AML-193 (cell line): ENCODE data around the gene ADCY1.

Experiments
- DNase-seq, 2 experiments: peaks; one replicate each; lab custom pipeline; 2025; lab: John Stamatoyannopoulos, UW

ADCY1 gene

DNA sequence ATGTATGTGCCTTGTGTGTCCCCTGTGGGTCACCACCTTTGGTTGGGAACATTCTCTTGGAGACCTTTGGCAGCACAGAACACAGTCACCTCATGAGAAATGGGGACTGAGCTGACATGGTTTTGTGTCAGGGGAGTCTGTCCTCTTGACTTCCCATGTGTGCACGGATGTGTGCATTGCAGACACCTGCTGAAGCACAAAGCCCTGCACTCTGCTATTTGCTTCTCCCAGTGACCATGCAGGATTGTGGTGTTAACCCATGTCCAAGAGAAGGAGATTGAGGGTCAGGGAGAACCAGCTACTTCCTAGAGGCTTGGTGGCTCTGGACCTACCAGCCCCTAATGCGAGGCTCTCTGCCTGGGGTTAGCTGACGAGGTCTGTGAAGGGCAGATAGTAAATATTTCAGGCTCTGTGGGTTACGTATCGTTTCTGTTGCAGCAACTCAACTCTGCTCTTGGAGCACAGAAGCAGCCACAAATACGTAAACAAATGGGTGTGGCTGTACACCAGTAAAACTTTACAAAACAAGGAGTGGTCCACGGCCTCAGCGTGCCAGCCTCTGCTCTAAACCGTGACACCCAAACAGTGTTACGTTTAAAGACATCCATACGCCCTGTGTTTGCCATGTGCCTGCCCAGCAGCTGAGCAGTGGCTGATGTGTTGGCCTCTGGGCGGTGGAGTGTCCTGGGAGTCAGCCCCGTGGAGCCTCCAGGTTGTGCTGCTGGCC, 51.7 kb downstream of the ADCY1 start:
- no peak for DNase-seq

DNA sequence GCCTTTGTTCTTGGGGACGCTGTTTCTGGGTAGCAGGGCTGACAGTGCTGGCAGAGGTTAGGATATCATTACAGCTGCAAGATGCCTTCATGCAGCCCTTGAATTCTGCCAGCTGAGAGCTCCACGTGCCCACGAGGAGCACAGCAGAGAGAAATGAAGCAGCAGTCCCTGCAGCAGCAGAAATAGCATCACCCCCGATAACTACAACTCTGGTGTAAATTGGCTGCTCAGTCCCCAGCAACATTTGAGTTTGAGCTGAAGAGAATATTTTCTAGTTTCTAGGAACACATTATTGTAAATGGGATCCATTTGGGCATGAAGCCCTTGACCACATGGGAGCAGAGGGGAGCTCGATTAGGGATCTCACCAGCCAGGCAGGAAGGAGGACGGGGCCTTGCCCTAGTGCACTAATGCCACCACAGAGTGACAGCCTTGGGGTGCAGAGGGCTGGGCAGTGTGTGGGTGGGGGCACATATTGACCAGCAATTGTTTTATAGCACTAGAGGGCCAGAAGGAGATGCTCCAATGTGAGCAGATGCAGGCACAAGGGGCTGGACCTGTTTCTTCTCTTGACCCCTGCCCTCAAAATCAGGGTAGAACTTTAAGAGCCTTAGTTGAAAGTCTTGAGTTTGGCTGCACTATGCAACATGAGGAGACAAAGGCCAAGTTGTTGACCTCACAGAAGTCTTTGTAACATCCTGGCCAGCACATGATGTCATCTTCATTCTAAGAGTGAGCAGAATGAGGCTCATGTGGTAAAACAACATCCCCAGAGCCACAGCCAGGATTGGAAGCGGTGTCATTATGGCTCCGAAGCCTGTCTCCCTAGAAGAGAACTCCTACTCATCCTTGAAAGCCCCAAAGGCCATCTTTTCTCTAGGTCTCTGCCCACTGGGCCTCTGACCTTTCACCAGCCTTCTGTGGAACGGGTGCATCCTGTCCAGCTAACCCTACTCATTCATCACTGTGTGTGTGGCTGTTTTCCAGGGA, 52.6 kb downstream of the ADCY1 start:
- no peak for DNase-seq

DNA sequence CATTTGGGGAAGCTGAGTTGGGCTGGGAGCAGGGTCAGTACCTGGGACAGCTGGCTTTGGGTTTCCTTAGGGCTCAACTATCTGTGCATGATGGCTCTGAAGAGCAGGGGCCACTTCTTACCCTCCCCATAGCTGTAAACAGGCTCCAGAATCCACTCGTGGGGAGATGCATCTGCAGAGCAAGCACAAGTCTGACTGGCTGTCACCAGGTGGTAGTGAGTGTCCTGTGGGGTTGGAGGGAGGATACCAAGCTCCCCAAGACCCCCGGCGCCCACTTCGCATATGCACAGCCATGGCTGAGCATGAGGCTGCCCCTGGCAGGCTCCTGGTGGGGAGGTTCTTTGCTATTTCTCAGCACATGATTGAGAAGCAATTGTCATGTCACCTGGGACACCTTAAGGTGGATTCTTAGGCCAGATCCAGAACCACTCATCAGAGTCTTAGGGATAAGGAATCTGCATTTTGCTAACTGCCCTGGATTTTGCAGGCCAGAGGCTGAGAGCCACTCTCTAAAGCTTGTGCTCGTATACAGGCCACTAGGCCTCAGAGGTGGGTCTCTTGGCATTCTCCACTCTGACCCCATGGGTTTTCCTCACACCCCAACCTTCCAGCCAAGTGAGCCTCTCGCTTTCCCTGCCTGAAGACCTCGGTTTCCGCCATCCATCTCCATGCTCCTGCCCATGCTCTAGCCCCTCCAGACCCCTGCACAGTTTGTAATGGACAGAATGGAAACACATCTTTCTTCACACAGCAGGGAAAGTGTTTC, 53.7 kb downstream of the ADCY1 start:
- no peak for DNase-seq

DNA sequence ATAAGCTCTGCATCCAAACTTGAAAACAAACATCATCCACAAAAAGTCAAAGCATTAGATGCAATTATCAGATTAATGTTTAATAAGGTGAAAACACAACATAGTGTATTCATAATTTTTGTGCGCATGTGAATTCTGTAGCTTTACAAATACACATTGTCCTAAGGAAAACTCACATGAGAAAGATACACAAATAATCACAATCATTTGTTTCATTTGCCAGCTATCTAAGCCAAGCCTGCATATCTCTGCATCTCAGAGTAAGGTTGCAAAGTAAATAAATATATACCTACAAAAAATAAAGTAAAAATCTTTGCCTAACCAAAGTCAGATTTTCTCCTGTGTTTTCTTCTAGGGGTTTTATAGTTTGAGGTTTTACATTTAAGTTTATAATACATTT, 57.4 kb downstream of the ADCY1 start:
- DNase-seq: no peak

DNA sequence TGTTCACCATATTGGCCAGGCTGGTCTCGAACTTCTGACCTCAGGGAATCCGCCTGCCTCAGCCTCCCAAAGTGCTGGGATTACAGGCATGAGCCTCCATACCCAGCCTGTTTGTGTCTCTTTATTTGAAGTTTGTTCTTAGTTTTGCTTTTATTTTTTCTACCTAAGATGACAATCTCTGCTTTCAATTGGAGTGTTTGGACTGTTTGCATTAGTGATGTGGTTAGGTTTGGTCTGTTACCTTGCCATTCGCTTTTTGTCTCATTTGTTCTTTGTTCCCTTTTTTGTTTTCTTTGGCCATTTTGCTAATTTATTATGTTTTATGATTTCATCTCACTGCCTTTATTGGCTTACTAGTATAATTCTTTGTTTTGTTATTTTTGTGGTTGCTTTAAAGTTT, 62.6 kb downstream of the ADCY1 start:
- no peak for DNase-seq

DNA sequence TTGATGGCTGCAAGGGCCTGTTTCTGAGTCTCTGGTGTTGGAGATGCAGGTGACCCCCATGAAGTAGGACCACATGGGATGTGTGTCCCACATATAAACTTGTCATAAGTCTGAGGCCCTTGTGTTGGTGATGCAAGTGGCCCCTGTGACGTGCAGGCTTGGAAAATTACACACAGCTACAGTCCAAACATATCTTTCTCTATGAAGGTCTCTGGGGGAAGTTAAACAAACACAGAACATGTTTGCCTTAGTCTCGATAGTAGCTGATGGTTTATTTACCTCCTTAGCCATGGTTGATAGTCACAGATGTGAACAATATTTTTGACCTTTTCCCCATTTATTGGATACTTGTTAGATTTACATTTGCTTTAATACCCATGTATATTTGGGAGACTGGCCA, 64.7 kb downstream of the ADCY1 start:
- DNase-seq: no peak

DNA sequence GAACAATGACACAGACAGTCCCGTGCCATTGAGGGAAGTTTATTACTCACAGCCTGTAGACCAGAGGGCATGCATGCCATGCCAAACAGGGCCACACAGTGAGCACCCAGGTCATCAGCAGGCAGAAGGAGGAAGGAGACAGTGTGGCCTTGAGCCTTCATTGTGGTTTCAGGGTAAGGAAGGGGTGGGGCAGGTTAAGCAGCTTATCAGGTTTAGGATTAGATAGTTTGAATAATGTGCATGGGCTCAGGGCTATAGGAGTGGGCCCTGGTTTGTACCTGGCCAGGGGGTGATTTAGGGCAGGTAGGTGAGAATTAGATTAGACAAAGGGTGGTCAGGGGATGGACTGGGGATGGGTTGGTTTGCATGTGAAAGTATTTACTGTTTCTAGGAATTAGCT, 67.9 kb downstream of the ADCY1 start:
- DNase-seq: no peak

DNA sequence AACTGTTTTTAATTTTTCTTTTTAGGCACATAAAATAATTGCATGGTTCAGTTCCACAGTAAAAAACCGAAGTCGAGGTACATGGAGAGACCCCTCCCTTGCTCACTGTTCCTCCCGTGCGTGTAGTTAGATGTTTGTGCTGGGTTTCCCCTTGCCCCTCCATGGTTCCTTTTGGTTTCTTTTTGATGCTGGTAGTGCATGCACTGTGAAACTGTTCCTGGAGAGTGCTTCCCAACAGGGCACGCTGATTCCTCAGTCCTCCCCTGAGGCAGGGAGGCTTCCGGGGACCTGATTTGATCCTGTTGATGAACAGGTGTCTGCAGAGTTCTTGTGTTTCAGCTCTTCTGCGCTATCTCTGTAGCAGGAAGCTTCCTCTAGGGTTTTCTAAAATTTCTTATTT, 69.5 kb downstream of the ADCY1 start:
- no peak for DNase-seq

DNA sequence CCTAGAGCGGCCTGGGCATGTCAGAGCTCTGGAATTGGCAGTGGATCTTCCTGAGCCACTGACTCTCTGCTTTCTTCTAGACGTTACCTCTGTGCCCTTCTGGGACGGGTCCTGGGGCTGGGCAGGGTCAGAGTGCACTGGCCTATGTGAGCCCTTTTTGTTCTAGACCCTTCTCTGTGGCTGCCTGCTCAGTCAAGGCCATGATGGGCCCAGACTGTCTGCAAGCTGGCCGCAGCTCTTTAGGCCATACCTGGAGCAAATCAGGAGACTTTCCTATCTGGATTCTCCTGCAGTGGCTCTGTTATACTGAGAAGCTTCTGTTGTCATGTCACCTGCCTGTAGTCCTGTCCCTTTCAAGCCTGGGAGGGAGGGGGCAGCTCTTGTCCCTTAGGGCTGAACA, 70.1 kb downstream of the ADCY1 start:
- DNase-seq: no peak

DNA sequence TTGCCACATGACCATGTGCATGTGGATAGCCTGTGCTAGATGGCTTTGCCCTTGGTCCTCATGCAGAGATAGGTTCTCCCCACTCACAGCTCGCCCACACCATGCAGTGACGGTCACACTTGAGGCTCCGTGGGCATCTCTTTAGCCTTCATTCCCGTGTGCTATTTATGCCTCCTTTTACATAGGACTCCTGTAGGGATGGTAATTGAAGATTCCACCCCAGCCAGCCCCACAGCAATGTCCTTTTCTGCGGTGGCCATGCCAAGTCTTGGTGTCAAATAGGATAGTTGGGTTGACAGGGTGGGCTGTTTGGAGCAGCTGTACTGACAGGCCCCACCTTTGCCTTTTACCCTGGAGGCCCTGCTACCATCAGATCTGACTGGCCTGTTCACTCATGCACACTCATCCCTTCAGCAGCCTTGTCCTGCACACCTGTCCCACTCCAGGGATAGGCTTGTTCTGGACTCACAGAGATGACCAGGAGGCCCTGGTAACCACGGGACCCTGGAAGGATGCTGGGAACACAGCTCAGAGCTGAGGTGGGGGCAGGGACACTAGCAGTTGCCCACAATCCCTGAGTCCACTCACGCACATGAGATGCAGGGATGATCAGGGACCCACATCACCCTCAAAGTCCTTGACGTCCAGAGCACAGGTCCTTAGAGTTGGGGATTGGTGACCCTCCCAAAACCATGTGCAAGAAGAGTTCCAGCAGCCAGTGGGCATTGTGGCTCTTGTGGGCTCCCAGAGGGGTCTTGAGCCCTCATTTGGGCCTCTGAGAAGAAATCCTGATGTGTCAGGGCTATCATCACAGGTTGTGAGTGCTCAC, 71.2 kb downstream of the ADCY1 start:
- DNase-seq: no peak

DNA sequence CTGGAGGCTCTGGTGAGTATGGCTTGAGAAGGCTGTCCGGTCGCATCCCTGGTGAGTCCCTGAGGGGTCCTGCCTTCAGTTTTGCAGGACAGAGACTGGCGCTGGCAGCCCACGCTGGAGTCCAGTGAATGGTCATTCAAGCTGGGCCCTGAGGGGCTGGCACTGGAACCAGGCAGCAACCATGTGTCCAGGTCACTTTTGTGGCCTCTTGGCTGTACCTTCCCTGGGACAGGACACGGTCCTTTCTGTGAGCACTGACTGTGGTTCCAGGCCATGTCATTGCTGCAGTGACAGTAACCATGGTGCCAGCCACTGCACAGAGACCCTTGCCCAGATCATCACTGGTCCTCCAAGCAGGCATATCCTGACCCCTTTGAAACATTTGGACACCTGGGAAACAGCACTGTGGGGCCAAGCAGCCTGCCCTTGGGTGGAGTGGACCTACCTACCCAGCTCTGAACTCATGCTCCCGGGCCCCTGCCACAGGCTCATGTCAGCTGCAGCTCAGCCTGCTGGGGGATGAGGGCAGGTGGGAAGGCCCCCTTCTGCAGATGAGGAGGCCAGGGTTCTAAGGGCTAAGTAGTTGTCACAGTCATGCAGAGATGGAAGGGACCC, 72.1 kb downstream of the ADCY1 start:
- DNase-seq: no peak

DNA sequence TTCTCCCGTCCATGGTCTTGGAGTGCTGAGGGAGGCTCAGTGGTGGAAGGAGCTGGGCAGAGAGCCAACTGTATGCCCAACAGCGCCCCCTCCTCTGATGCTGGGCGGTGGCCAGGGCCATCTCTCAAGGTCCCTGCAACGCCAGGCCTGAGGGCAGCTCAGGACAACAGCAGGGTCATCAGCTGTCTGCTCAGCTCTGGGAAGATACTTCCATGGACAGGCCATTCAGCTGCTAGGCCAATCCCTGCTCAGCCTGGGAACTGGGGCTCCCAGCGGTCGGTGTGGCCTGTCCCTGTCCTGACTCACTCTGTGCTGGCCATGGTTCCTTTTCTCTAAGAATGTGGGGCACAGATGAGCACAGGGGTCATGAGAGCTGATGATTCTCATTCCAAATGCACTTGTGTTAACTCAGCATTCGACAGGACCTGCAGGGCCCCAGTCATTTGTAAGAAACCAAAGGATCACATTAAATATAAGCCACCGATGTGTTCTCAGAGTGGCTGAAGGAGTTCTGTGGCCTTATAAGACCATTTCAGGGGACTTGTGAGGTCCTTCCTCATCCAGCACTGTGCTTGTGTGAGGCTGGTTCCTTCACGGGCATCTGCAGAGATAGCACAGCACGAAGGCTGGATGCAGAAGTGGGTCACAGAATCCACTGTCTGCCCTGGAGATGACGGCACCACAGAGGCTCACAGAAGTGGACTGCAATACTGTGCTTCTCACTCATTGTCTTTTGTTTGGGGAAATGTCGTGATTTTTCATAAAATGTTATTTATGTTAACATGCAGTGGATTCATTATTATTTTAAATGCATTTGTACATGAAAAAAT, 73.0 kb downstream of the ADCY1 start:
- no peak for DNase-seq

DNA sequence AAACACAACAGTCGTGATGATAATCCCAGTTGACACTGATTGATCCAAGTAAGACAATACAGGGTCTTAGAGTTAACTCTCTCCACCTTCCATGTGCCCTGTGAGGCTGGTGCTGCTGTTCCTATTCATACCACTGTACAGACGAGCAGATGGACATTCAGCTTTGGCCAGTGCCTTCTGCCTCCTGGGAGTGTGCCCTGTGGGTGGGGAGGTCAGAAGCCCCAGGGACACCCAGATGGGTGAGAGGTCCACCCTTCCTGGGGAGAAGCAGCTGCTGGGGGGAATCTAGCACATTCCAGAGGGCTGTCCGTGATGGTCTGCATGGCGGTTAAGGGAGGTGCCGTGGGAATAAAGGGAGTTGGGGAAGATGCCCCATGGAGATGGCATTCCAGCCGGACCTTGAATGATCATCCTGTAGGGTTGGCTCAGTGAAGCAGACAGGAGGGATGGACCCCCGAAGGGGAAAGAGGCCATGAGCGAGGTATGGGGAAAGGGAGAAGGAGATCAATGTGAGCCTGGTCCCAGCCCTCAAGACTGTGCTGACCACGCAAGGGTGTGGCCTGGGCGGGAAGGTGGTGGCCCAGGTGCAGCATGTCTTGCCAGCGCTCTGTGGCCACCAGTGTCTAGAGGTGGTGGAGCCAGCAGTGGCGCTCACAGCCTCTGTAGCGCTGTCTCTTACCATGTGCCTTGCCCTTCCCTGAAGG, 74.0 kb downstream of the ADCY1 start:
- DNase-seq: no peak

DNA sequence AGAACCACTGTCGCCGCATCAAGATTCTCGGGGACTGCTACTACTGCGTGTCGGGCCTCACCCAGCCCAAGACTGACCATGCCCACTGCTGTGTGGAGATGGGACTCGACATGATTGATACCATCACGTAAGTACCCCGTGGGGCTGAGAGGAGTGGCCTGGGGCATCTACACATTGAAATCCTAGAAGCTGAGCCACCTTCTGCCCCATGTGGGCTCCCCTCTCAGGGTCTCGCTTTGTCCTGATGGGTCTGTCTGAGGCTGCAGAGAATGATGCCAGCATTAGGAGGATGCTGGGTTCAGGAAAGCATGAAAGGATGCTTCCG, 74.5 kb downstream of the ADCY1 start:
- no peak for DNase-seq

DNA sequence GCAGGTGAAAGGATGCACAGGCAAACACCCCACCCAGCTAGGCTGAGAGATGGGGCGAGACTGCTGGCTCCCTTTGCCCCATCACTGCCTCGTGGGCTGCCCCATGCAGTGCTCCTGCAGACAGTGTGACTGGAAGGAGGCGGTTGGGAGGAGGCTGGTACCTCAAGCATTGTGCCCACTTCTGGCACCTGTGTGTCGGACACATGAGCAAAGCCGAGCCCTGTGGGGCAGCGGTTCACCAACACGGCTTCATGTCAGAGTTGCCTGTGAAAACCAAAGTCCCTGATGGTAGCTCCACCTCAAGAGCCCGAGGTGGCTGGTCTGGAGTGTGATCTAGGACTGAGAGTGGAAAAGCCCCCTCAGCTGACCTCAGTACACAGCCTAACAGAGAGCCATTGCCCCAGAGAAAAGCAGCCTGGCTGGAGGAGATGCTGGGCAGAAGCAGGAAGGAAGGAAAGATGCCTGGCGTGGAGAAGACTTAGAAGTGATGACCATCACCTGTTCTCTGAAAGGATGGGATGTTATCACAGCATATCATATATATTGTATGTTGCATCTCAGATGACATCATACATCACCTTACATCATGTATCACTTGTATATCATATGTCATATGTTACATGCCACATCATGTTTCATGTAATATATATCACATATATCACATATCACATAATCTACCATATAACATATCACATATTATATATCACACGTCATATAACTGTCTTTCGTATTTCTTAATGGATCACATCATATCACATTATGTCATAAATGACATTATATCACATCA, 75.6 kb downstream of the ADCY1 start:
- no peak for DNase-seq

DNA sequence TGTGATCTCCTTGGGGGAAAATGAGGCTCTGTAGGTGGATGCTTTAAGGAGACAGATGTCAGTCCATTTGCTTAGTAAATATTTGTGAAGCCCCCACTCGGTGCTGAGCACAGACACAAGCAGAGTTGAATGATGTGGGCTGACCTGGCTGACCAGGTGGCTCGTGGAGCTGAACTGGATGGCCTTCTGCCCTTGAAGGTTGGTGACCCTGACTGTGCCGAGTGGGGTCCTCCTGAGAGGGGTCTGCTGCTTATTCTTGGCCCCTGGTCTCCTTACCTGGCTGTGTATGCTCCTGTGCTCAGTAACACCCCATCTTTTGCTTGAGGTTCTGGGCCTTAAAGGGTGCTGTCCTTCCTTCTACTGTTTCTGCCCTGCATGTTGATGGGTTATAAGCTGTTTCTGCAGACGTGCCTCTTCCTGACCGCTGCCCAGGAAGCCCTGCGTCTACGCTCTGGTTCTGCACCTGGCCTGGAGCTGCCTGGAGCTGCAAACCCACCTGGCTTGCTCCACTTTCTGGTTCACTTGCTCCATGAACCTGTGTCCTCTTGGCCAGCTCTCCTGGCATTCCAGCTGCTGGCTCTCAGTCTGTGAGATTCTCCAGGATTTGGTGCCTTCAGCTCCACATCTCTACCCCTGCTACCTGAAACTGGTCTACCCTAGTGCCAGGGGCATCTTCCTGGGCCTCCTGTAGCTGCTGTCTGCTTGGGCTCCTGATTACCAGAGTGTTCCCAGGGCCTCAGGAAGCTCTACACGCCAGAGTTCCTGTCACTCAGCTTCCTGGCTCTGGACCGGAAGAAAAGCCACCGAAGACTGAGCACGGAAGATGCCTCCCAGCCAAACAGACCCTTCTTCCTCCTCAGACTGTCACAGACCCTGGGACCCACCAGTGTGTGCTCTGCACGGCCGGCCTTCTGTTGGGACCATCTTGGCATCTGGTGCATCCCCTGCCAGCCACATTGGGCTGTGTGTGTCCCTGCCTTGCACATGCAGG, 76.5 kb downstream of the ADCY1 start:
- DNase-seq: no peak

DNA sequence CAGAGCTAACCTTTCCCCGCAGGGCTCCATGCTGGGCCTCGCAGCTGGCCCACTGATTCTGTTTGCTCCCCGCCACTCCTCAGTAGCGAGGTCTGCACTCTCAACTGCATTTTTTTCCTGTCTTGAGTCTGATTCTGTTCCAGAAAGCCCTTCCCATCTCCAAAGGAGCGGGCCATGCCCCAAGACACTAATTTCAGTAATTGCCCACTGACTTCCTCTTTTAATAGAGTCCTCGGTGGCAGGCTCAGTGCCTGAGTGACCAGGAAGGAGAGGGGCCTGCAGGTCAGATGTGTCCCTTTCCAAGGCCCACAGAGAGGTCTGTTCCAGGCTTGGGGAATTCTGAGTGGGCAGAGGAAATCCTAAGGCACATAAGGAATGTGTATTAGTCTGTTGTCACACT, 77.4 kb downstream of the ADCY1 start:
- DNase-seq: no peak

DNA sequence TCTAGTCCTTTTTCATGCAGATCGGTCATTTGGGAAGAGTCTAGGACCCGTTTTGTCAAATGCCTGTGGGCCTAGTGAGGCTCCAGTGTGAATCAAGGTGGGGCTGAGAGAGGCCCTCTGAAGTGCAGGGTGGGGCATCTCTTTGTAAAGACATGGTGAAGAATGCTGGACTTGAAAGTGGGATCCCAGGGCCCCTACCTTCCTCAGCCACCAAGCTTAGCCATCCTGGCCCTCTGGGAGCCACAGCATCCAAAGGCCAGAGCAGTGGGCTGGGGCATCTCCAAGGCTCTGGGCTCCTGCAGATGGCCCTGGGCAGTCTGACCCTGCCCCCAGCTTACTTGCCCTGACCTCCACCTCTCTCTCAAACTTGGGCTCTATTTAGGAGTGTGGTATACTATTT, 78.5 kb downstream of the ADCY1 start:
- no peak for DNase-seq
